ENCODE data around the gene ELK3. TPM values are rescaled to one million over a fixed set of nuclear protein-coding genes. Genes with fewer than 3 reads are reported as not detected.

Gene ELK3
- total and polyA plus RNA-seq, 2 donors = 14.6 to 17.8 TPM

- DNase-seq (ENCODE audit: low read depth in 6 of 9, low spot score in 9 of 9) = no peak
- Histone ChIP-seq H3K9me3 (ENCODE audit: control insufficient read depth in 2 of 2, insufficient read depth in 1 of 2, low read length in 1 of 2) (no peaks in the 10 kb centered on the region), H3K4me1 (ENCODE audit: control insufficient read depth in 2 of 2, insufficient read depth in 2 of 2, low read length in 2 of 2) (no peaks in the 10 kb centered on the region), H3K27me3 (ENCODE audit: control insufficient read depth in 2 of 2, insufficient read depth in 1 of 2, low read length in 1 of 2) (no peaks in the 10 kb centered on the region), H3K27ac (ENCODE audit: low read depth in 1 of 2, low read length in 1 of 2) (no peak overlapping the region), H3K36me3 (ENCODE audit: control insufficient read depth in 2 of 2, insufficient read depth in 2 of 2, low read length in 1 of 2) (peaks cover 3 to 35% of the 10 kb centered on the region in 2 donors), H3K4me3 (ENCODE audit: low read length in 2 of 2) (no peak overlapping the region)
- 54% methylated on average over 3 of the region's 3 CpGs for WGBS
These were observed 100.7 kb downstream of the ELK3 start for GRCh38 chr12:96294831-96295230.

- Histone ChIP-seq H3K4me1 (ENCODE audit: control insufficient read depth in 2 of 2, insufficient read depth in 2 of 2, low read length in 2 of 2) (no peaks in the 10 kb centered on the region), H3K9me3 (ENCODE audit: control insufficient read depth in 2 of 2, insufficient read depth in 1 of 2, low read length in 1 of 2) (no peaks in the 10 kb centered on the region), H3K4me3 (ENCODE audit: low read length in 2 of 2) (no peak overlapping the region), H3K27ac (ENCODE audit: low read depth in 1 of 2, low read length in 1 of 2) (no peak overlapping the region), H3K27me3 (ENCODE audit: control insufficient read depth in 2 of 2, insufficient read depth in 1 of 2, low read length in 1 of 2) (no peaks in the 10 kb centered on the region), H3K36me3 (ENCODE audit: control insufficient read depth in 2 of 2, insufficient read depth in 2 of 2, low read length in 1 of 2) (peaks cover 3 to 39% of the 10 kb centered on the region in 2 donors)
- WGBS = 95% methylated on average over 6 of the region's 6 CpGs
- DNase-seq (ENCODE audit: low read depth in 6 of 9, low spot score in 9 of 9) = no peak
These were observed 101.5 kb downstream of the ELK3 start for GRCh38 chr12:96295532-96296160.

GRCh38 chr12:96297504-96297903 lies 103.3 kb downstream of the ELK3 start:
- no peak overlapping the region for H3K4me3 ChIP-seq (ENCODE audit: low read length in 2 of 2)
- no peaks in the 10 kb centered on the region for H3K9me3 ChIP-seq (ENCODE audit: control insufficient read depth in 2 of 2, insufficient read depth in 1 of 2, low read length in 1 of 2)
- peaks cover 3 to 34% of the 10 kb centered on the region in 2 donors for H3K36me3 ChIP-seq (ENCODE audit: control insufficient read depth in 2 of 2, insufficient read depth in 2 of 2, low read length in 1 of 2)
- 95% methylated on average over 4 of the region's 4 CpGs for WGBS
- no peaks in the 10 kb centered on the region for H3K27me3 ChIP-seq (ENCODE audit: control insufficient read depth in 2 of 2, insufficient read depth in 1 of 2, low read length in 1 of 2)
- DNase-seq (ENCODE audit: low read depth in 6 of 9, low spot score in 9 of 9) = no peak
- no peaks in the 10 kb centered on the region for H3K4me1 ChIP-seq (ENCODE audit: control insufficient read depth in 2 of 2, insufficient read depth in 2 of 2, low read length in 2 of 2)
- no peak overlapping the region for H3K27ac ChIP-seq (ENCODE audit: low read depth in 1 of 2, low read length in 1 of 2)

GRCh38 chr12:96300064-96300463 lies 105.9 kb downstream of the ELK3 start:
- no peaks in the 10 kb centered on the region for H3K27me3 ChIP-seq (ENCODE audit: control insufficient read depth in 2 of 2, insufficient read depth in 1 of 2, low read length in 1 of 2)
- DNase-seq (ENCODE audit: low read depth in 6 of 9, low spot score in 9 of 9) = no peak
- no peaks in the 10 kb centered on the region for H3K4me1 ChIP-seq (ENCODE audit: control insufficient read depth in 2 of 2, insufficient read depth in 2 of 2, low read length in 2 of 2)
- no peaks in the 10 kb centered on the region for H3K9me3 ChIP-seq (ENCODE audit: control insufficient read depth in 2 of 2, insufficient read depth in 1 of 2, low read length in 1 of 2)
- WGBS = 98% methylated on average over 5 of the region's 5 CpGs
- H3K4me3 ChIP-seq (ENCODE audit: low read length in 2 of 2) = no peak overlapping the region
- H3K36me3 ChIP-seq (ENCODE audit: control insufficient read depth in 2 of 2, insufficient read depth in 2 of 2, low read length in 1 of 2) = peaks cover 3 to 19% of the 10 kb centered on the region in 2 donors
- H3K27ac ChIP-seq (ENCODE audit: low read depth in 1 of 2, low read length in 1 of 2) = no peak overlapping the region

- no peaks in the 10 kb centered on the region for H3K27me3 ChIP-seq (ENCODE audit: control insufficient read depth in 2 of 2, insufficient read depth in 1 of 2, low read length in 1 of 2)
- H3K4me3 ChIP-seq (ENCODE audit: low read length in 2 of 2) = no peak overlapping the region
- H3K4me1 ChIP-seq (ENCODE audit: control insufficient read depth in 2 of 2, insufficient read depth in 2 of 2, low read length in 2 of 2) = no peaks in the 10 kb centered on the region
- H3K36me3 ChIP-seq (ENCODE audit: control insufficient read depth in 2 of 2, insufficient read depth in 2 of 2, low read length in 1 of 2) = peaks cover 3 to 16% of the 10 kb centered on the region in 2 donors
- no peak for DNase-seq (ENCODE audit: low read depth in 6 of 9, low spot score in 9 of 9)
- H3K27ac ChIP-seq (ENCODE audit: low read depth in 1 of 2, low read length in 1 of 2) = no peak overlapping the region
- WGBS = 97% methylated on average over 4 of the region's 4 CpGs
- H3K9me3 ChIP-seq (ENCODE audit: control insufficient read depth in 2 of 2, insufficient read depth in 1 of 2, low read length in 1 of 2) = no peaks in the 10 kb centered on the region
These were observed 107.6 kb downstream of the ELK3 start for GRCh38 chr12:96301732-96302131.

GRCh38 chr12:96302687-96303310 lies 108.6 kb downstream of the ELK3 start:
- no peak for DNase-seq (ENCODE audit: low read depth in 6 of 9, low spot score in 9 of 9)
- no peaks in the 10 kb centered on the region for H3K27me3 ChIP-seq (ENCODE audit: control insufficient read depth in 2 of 2, insufficient read depth in 1 of 2, low read length in 1 of 2)
- WGBS = 98% methylated on average over 2 of the region's 2 CpGs
- H3K36me3 ChIP-seq (ENCODE audit: control insufficient read depth in 2 of 2, insufficient read depth in 2 of 2, low read length in 1 of 2) = peaks cover 3 to 16% of the 10 kb centered on the region in 2 donors
- no peaks in the 10 kb centered on the region for H3K4me1 ChIP-seq (ENCODE audit: control insufficient read depth in 2 of 2, insufficient read depth in 2 of 2, low read length in 2 of 2)
- no peak overlapping the region for H3K4me3 ChIP-seq (ENCODE audit: low read length in 2 of 2)
- H3K27ac ChIP-seq (ENCODE audit: low read depth in 1 of 2, low read length in 1 of 2) = no peak overlapping the region
- no peaks in the 10 kb centered on the region for H3K9me3 ChIP-seq (ENCODE audit: control insufficient read depth in 2 of 2, insufficient read depth in 1 of 2, low read length in 1 of 2)

- H3K4me3 ChIP-seq (ENCODE audit: low read length in 2 of 2) = no peak overlapping the region
- H3K36me3 ChIP-seq (ENCODE audit: control insufficient read depth in 2 of 2, insufficient read depth in 2 of 2, low read length in 1 of 2) = peaks cover 3 to 23% of the 10 kb centered on the region in 2 donors
- H3K4me1 ChIP-seq (ENCODE audit: control insufficient read depth in 2 of 2, insufficient read depth in 2 of 2, low read length in 2 of 2) = no peaks in the 10 kb centered on the region
- no peaks in the 10 kb centered on the region for H3K27me3 ChIP-seq (ENCODE audit: control insufficient read depth in 2 of 2, insufficient read depth in 1 of 2, low read length in 1 of 2)
- DNase-seq (ENCODE audit: low read depth in 6 of 9, low spot score in 9 of 9) = no peak
- H3K9me3 ChIP-seq (ENCODE audit: control insufficient read depth in 2 of 2, insufficient read depth in 1 of 2, low read length in 1 of 2) = no peaks in the 10 kb centered on the region
- H3K27ac ChIP-seq (ENCODE audit: low read depth in 1 of 2, low read length in 1 of 2) = no peak overlapping the region
These were observed 109.5 kb downstream of the ELK3 start for GRCh38 chr12:96303653-96304052.

GRCh38 chr12:96305665-96306064 lies 111.5 kb downstream of the ELK3 start:
- H3K27ac ChIP-seq (ENCODE audit: low read depth in 1 of 2, low read length in 1 of 2) = no peak overlapping the region
- no peak overlapping the region for H3K4me3 ChIP-seq (ENCODE audit: low read length in 2 of 2)
- no peak for DNase-seq (ENCODE audit: low read depth in 6 of 9, low spot score in 9 of 9)
- WGBS = 99% methylated on average over 3 of the region's 3 CpGs
- peaks cover 0 to 18% of the 10 kb centered on the region in 2 donors for H3K36me3 ChIP-seq (ENCODE audit: control insufficient read depth in 2 of 2, insufficient read depth in 2 of 2, low read length in 1 of 2)
- H3K9me3 ChIP-seq (ENCODE audit: control insufficient read depth in 2 of 2, insufficient read depth in 1 of 2, low read length in 1 of 2) = no peaks in the 10 kb centered on the region
- no peaks in the 10 kb centered on the region for H3K4me1 ChIP-seq (ENCODE audit: control insufficient read depth in 2 of 2, insufficient read depth in 2 of 2, low read length in 2 of 2)
- H3K27me3 ChIP-seq (ENCODE audit: control insufficient read depth in 2 of 2, insufficient read depth in 1 of 2, low read length in 1 of 2) = no peaks in the 10 kb centered on the region

GRCh38 chr12:96308881-96309280 lies 114.7 kb downstream of the ELK3 start:
- Histone ChIP-seq H3K36me3 (ENCODE audit: control insufficient read depth in 2 of 2, insufficient read depth in 2 of 2, low read length in 1 of 2) (peaks cover 0 to 23% of the 10 kb centered on the region in 2 donors), H3K4me1 (ENCODE audit: control insufficient read depth in 2 of 2, insufficient read depth in 2 of 2, low read length in 2 of 2) (no peaks in the 10 kb centered on the region), H3K4me3 (ENCODE audit: low read length in 2 of 2) (no peak overlapping the region), H3K27me3 (ENCODE audit: control insufficient read depth in 2 of 2, insufficient read depth in 1 of 2, low read length in 1 of 2) (no peaks in the 10 kb centered on the region), H3K9me3 (ENCODE audit: control insufficient read depth in 2 of 2, insufficient read depth in 1 of 2, low read length in 1 of 2) (no peaks in the 10 kb centered on the region), H3K27ac (ENCODE audit: low read depth in 1 of 2, low read length in 1 of 2) (no peak overlapping the region)
- 97% methylated on average over 1 of the region's 1 CpG for WGBS
- DNase-seq (ENCODE audit: low read depth in 6 of 9, low spot score in 9 of 9) = no peak
